ENCODE measurements around the gene APBB2. TPM values are rescaled to one million over a fixed set of nuclear protein-coding genes. Genes with fewer than 3 reads are reported as not detected.

Gene APBB2
- total and polyA plus RNA-seq, 2 of the 8 experiments (the other 6 are each of a cell fraction or from before 2014, with no cell fraction given), result 58.7 to 59.4 TPM

DNA sequence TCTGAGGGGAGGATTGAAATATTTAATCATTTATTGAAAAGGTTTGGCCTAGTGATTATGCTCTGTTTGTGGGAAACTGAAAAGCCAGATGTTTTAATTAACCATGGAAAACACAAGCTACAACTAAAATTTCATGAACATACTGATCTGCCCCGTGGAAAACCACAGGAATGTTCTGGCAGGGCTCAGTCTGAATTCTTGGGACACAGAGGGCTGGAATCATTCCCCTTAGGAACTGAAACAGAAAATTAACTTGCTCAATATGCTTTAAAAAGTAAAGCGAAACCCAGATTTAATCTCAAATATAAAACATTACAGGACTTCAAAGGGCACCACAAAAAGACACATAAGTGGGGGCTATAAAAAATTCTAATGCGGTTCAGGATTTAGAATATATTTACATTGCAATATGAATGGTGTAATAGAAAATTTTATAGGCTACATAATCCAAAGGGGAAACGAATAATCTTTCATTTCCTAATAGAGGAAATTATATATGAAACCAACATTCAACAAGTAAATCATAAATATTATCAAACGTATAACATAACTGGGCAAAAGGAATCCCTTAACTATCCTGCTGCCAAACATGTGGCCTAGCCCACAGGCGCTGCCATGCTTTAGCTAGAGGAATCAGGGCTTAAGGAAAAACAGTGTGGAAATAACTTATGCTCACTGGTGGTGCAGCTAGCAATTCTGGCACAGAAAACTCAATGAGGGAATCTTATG, 70.9 kb downstream of the APBB2 start:
- Histone ChIP-seq H3K9ac (replicated peaks in 1 of 4; ENCODE audit: extremely low read depth in 1 of 4, low read depth in 3 of 4, low read length in 3 of 4) (no peak overlapping the region), H4K5ac (ENCODE audit: insufficient read length, low read depth, low read length) (no peak overlapping the region), H2BK12ac (ENCODE audit: low read depth, low read length) (no peak overlapping the region), H3K23ac (ENCODE audit: insufficient read length) (no peak overlapping the region), H2BK15ac (ENCODE audit: low read length) (no peak overlapping the region), H3K79me2 (ENCODE audit: control insufficient read depth in 1 of 2, insufficient read depth in 2 of 2, low read length in 2 of 2) (peaks cover 0 to 18% of the 10 kb centered on the region in 2 experiments; a peak in 2 of 4 replicates), H3K4ac (replicated peaks; ENCODE audit: insufficient read length, low read depth, low read length) (no peak overlapping the region), H2AFZ (ENCODE audit: low read length) (no peak overlapping the region), H3K4me3 (ENCODE audit: extremely low read depth in 1 of 4, insufficient read depth in 2 of 4, low read depth in 3 of 4, low read length in 4 of 4) (no peak overlapping the region), H3K9me3 (ENCODE audit: insufficient read depth in 2 of 2, low read depth in 1 of 2, low read length in 1 of 2) (no peaks in the 10 kb centered on the region), H2AK5ac (ENCODE audit: low read depth, low read length) (no peak overlapping the region), H4K20me1 (replicated peaks in 1 of 2; ENCODE audit: control insufficient read depth in 1 of 2, insufficient read depth in 2 of 2, low read length in 2 of 2) (no peaks in the 10 kb centered on the region), H4K91ac (replicated peaks; ENCODE audit: insufficient read length, low read length) (no peak overlapping the region), H2BK5ac (ENCODE audit: low read depth, low read length) (no peak overlapping the region; the same call in 1 of the 2 replicates), H3K4me2 (ENCODE audit: insufficient read depth in 1 of 2, low read depth in 2 of 2, low read length in 2 of 2) (no peak overlapping the region), H3K18ac (ENCODE audit: extremely low read depth, low read length) (no peak overlapping the region), H4K8ac (ENCODE audit: extremely low read depth, insufficient read depth, low read length) (no peak overlapping the region), H3K56ac (replicated peaks; ENCODE audit: insufficient read length, low read depth, low read length) (no peak overlapping the region), H3K4me1 (replicated peaks in 1 of 4; ENCODE audit: control insufficient read depth in 3 of 4, insufficient read depth in 4 of 4, low read length in 3 of 4) (peaks cover 2 to 11% (median 8%) of the 10 kb centered on the region in 4 experiments; a peak in 4 of 7 replicates), H3K23me2 (ENCODE audit: low read depth, low read length) (no peaks in the 10 kb centered on the region), H3K27ac (ENCODE audit: low read depth, low read length) (no peak overlapping the region), H3K36me3 (ENCODE audit: control insufficient read depth in 2 of 4, insufficient read depth in 4 of 4, low read length in 3 of 4) (peaks cover 0 to 3% (median 0%) of the 10 kb centered on the region in 4 experiments; a peak in 2 of 8 replicates), H3K14ac (ENCODE audit: insufficient read length) (no peak overlapping the region), H3K27me3 (replicated peaks in 1 of 4; ENCODE audit: control insufficient read depth in 3 of 4, extremely low read depth in 1 of 4, insufficient read depth in 3 of 4, low read length in 3 of 4) (no peaks in the 10 kb centered on the region), H2BK120ac (replicated peaks; ENCODE audit: low read depth, low read length) (no peak overlapping the region), H3K79me1 (ENCODE audit: low read depth, low read length) (peaks cover 3% of the 10 kb centered on the region; the same call in 1 of the 2 replicates), H2BK20ac (ENCODE audit: low read length) (no peak overlapping the region)
- POLR2A ChIA-PET (ENCODE audit: partially characterized antibody), result interaction anchor here (0.9 kb wide), 1 partner anchor 19 kb away, joined by 3 read pairs; no protein-coding TSS in a partner anchor
- CTCF ChIA-PET (ENCODE audit: partially characterized antibody), result interaction anchor here (0.6 to 1.2 kb wide), 3 partner anchors 22 to 1510 kb away, joined by 3 to 4 read pairs (median 3); no protein-coding TSS in a partner anchor
- no peak for FAIRE-seq
- DNase-seq (ENCODE audit: low read depth in 1 of 2, low spot score in 2 of 2), result no peak
- WGBS, 2 experiments (ENCODE audit: extremely low coverage in 1 of 2, insufficient coverage in 1 of 2, insufficient read length in 1 of 2, insufficient replicate concordance in 2 of 2, low coverage in 1 of 2, low lambda C conversion rate in 2 of 2, missing lambda C conversion rate in 1 of 2), result 90% methylated on average over 6 of the region's 6 CpGs; no CpG with 5 or more reads in 1 of the 2 experiments
- no peak for TF ChIP-seq SIN3A (conservative IDR thresholded peaks at IDR 0.05 in 1 of 2, IDR thresholded peaks at IDR 0.05 in 1 of 2; ENCODE audit: low read depth in 1 of 2, low read length in 2 of 2)
- no peak for TF ChIP-seq EP300 (IDR thresholded peaks at IDR 0.05; ENCODE audit: borderline replicate concordance in 1 of 2, low read depth in 2 of 2, low read length in 2 of 2)
- TF ChIP-seq MAFK (IDR thresholded peaks at IDR 0.05; ENCODE audit: low read depth, low read length), result no peak
- no peak for TF ChIP-seq SIRT6 (IDR thresholded peaks at IDR 0.05; ENCODE audit: low read length)
- no peak for TF ChIP-seq CTBP2 (IDR thresholded peaks at IDR 0.05; ENCODE audit: borderline replicate concordance, insufficient read depth, insufficient read length, low read length)
- no peak for TF ChIP-seq PHF8 (conservative IDR thresholded peaks at IDR 0.05; ENCODE audit: low read depth, low read length)
- no peak for TF ChIP-seq CREB1 (IDR thresholded peaks at IDR 0.05)
- TF ChIP-seq BCL11A (IDR thresholded peaks at IDR 0.05; ENCODE audit: low read depth in 2 of 2, low read length in 2 of 2), result no peak
- TF ChIP-seq RBBP5 (IDR thresholded peaks at IDR 0.05; ENCODE audit: borderline replicate concordance, low read depth, low read length), result no peak
- TF ChIP-seq CBX5 (IDR thresholded peaks at IDR 0.05; ENCODE audit: low read depth, low read length), result no peak
- TF ChIP-seq RXRA (IDR thresholded peaks at IDR 0.05; ENCODE audit: insufficient read depth, low read depth, low read length), result no peak
- TF ChIP-seq, protein P1, sequence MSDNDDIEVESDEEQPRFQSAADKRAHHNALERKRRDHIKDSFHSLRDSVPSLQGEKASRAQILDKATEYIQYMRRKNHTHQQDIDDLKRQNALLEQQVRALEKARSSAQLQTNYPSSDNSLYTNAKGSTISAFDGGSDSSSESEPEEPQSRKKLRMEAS (IDR thresholded peaks at IDR 0.05), result no peak

All from H1 (cell line).